AG09319 (cell line): ENCODE results near the gene TMEM95.
"Not testable (repeated sequence)": the region's sequence is repeated elsewhere in the genome, so short reads cannot be mapped to it uniquely, and the experiment has no call there.

Experiments used
- DNase-seq: peaks from one replicate; pipeline ENCODE4 v3.0.0-alpha.2; 2010; ENCODE audit warnings: low read depth; ENCODE audit errors: extremely low read depth
- TF ChIP-seq, protein P1 (sequence below): IDR thresholded peaks from 2 replicates; pipeline ENCODE4 v1.5.1; 2011; ENCODE audit warnings: low read depth, mild to moderate bottlenecking, inconsistent platforms, low read length, moderate library complexity

Gene TMEM95

DNA sequence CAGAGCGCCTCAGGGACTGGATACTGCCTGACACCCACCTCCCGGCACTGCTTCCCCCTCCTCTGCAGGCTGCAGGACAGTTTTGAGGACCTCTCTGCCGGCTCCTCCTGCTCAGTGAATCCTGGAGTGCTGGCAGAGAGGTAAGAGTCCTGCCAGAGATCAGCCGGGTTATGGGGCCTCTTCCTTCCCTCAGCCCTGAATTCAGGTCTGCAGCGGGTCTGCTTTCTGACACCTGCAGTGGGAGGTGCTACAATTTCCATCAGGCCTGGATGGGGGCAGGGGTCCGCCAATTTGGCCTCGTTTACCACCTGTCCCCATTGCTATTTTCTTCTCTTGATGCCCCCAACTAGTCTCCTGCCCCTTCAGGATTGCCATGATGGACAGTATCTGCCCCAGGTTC is 22.8 kb upstream of the TMEM95 start:
- TF ChIP-seq, protein P1, sequence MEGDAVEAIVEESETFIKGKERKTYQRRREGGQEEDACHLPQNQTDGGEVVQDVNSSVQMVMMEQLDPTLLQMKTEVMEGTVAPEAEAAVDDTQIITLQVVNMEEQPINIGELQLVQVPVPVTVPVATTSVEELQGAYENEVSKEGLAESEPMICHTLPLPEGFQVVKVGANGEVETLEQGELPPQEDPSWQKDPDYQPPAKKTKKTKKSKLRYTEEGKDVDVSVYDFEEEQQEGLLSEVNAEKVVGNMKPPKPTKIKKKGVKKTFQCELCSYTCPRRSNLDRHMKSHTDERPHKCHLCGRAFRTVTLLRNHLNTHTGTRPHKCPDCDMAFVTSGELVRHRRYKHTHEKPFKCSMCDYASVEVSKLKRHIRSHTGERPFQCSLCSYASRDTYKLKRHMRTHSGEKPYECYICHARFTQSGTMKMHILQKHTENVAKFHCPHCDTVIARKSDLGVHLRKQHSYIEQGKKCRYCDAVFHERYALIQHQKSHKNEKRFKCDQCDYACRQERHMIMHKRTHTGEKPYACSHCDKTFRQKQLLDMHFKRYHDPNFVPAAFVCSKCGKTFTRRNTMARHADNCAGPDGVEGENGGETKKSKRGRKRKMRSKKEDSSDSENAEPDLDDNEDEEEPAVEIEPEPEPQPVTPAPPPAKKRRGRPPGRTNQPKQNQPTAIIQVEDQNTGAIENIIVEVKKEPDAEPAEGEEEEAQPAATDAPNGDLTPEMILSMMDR: no peak
- no peak for DNase-seq

DNA sequence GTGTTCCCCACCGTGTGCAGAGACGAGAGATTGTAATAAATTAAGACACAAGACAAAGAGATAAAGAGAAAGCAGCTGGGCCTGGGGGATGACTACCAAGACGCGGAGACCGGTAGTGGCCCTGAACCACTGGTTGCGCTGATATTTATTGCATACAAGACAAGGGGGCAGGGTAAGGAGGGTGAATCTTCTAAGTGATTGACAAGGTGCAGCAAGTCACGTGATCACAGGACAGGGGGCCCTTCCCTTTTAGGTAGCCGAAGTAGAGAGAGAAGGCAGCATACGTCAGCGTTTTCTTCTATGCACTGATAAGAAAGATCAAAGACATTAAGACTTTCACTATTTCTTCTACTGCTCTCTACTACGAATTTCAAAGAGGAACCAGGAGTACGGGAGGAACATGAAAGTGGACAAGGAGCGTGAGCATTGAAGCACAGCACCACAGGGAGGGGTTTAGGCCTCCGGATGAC is 22.3 kb upstream of the TMEM95 start:
- DNase-seq: not testable (repeated sequence)

DNA sequence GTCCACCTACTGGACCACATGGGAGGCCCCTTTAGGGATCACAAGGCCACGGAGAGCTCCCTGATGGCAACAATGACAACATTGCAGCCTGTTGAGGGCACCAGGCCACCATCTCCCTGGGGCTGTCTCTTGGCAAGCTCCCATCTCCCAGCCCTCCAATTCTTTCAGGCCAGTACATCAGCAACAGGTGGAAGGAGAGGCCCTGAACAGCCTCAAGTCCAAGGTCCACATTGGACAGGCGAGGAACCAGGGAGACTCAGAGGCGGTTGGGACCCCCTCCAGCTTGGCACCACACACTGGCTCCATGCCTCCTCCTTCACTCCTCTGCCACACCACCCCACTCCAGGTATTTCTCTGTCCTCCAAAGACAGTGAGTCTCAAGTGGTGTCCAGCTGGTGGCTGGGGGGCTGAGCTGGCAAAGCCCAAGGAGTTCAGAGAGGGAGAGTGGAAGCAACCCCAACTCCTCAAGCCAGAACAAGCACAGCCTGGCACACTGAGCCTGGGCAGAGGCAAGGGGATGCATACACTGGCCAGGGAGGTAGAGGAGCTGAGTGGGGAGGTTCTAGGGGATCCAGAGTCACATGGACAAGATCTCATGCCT is 19.9 kb upstream of the TMEM95 start:
- DNase-seq: no peak

DNA sequence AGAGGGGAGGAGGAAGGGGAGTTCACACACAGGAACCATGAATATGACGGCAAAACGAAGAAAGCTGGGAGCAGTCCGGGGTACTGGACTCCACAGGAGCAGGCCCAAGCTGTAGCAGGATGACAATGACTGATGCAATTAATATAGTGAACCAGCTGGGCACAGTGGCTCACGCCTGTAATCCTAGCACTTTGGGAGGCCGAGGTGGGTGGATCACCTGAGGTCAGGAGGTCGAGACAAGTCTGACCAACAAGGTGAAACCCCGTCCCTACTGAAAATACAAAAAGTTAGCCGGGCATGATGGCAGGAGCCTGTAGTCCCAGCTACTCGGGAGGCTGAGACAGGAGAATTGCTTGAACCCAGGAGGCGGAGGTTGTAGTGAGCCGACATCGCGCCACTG is 19.2 kb upstream of the TMEM95 start:
- not testable (repeated sequence) for DNase-seq

More for the DNA sequence above, 19.9 kb upstream of the TMEM95 start:
- TF ChIP-seq, protein P1: no peak

DNA sequence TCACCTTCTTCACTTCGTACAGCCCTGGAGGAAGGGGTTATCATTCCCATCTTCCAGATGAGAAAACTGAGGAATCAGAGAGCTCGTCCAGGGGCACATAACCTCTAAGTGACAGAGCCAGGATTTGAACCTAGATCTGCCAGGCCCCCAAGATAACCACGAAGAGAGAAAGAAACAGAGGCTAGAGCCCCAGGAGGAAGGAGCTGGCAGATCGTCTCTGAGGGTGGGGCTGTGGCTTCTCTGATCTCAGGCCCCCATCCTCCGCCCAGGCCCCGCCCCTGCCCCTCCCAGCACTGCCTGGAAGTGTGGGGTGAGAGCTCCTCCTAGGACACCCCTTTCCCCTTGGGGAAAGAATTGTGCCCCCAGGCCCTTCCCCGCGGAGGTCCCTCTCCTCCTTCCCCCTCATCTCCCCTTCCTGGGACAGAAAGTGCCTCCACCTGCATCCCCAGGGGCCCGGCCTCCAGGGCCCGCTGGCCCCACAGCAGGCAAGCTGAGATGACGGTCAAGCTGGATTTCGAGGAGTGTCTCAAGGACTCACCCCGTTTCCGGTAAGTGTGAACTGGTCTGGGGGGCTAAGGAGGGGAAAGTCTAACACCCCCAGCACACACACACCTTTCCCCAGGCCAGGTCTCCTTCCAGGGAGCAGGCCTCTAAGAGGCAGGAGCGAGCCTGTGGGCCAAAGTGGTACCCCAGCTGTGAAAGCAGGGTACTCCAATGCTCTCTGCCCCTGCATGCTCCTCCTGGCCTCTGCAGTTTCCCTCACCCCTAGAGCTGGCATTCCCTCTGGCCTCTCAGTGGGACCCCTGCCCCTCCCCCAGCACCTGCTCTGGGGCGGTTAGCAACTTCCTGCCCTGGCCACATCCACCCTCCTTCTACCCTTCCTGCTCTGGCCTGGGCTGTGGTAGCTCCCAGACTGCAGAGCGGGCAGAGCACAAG is 18.4 kb upstream of the TMEM95 start, which contains the start of gene ACAP1:
Gene ACAP1, plus strand, starts transcription at position 290 of the 936 bp plus-strand sequence. Its CDS starts 206 bp downstream, at position 496.
- no peak for DNase-seq
- TF ChIP-seq, protein P1: no peak

DNA sequence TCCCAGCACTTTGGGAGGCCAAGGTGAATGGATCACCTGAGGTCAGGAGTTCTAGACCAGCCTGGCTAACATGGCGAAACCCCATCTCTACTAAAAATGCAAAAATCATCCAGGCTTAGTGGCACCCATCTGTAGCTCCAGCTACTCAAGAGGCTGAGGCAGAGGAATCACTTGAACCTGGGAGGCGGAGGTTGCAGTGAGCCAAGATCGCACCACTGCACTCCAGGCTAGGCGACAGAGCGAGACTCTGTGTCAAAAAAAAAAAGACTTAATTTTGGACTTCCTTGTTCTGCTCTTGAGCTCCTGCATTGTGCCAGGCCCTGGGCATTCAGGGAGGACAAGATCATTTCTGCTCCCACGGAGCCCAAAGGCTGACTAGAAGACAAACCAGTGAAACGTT is 17.4 kb upstream of the TMEM95 start:
- not testable (repeated sequence) for DNase-seq

DNA sequence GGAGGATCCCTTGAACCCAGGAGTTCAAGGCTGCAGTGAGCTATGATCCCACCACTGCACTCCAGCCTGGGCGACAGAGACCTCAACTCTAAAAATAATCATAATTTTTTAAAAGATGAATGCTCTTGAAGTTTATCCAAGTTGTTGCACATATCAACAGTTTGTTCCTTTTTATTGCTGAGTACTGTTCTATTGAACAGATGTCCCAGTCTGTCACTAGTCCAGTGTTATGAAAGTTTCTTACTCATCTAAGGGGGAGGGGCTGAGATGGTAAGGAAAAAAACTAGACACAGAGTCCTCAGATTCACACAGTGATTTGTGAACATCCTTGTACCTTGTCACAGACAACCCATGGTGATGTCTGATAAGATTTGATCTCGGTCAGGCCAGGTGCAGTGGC is 14.8 kb upstream of the TMEM95 start:
- TF ChIP-seq, protein P1: no peak
- DNase-seq: no peak

DNA sequence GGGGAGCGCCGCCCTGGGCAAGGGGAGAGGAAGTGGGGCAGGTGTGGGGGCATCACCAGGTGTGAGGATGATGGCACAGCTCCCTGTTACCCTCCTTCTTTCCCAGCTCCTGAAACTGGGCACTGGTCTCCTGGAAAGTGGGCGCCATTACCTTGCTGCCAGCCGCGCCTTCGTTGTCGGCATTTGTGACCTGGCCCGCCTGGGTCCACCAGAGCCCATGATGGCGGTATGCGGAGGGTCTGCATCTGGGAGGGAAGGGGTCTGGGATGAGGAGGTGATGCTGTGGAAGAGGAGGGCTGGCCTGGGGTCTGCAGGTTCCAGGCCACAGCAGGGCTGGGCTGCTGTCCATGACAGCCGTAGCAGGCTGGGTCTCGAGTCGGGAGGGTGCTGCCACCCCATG is 13.1 kb upstream of the TMEM95 start:
- DNase-seq: no peak
- TF ChIP-seq, protein P1: no peak

DNA sequence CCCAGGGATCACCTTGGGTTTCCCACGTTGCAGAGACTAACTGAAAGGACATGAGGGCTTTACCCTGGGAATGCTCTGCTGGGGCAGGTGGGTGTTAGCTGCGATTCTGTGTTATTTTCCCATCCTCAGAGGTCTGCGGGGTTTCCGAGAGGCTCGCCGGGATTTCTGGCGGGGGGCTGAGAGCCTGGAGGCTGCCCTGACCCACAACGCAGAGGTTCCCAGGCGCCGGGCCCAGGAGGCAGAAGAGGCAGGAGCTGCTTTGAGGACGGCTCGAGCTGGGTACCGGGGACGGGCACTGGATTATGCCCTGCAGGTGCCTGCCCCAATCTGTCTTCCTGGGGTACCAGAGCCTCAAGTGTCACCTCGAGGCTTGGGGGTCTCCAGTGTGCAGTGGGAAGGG is 11.7 kb upstream of the TMEM95 start:
- TF ChIP-seq, protein P1: no peak
- no peak for DNase-seq
